ENCODE data around the gene APBA3. TPM values are rescaled to one million over a fixed set of nuclear protein-coding genes. Genes with fewer than 3 reads are reported as not detected.
"Not testable (repeated sequence)": the region's sequence is repeated elsewhere in the genome, so short reads cannot be mapped to it uniquely, and the experiment has no call there.

Gene APBA3
- total and polyA plus RNA-seq, 2 donors = 10.4 to 21.7 TPM

DNA sequence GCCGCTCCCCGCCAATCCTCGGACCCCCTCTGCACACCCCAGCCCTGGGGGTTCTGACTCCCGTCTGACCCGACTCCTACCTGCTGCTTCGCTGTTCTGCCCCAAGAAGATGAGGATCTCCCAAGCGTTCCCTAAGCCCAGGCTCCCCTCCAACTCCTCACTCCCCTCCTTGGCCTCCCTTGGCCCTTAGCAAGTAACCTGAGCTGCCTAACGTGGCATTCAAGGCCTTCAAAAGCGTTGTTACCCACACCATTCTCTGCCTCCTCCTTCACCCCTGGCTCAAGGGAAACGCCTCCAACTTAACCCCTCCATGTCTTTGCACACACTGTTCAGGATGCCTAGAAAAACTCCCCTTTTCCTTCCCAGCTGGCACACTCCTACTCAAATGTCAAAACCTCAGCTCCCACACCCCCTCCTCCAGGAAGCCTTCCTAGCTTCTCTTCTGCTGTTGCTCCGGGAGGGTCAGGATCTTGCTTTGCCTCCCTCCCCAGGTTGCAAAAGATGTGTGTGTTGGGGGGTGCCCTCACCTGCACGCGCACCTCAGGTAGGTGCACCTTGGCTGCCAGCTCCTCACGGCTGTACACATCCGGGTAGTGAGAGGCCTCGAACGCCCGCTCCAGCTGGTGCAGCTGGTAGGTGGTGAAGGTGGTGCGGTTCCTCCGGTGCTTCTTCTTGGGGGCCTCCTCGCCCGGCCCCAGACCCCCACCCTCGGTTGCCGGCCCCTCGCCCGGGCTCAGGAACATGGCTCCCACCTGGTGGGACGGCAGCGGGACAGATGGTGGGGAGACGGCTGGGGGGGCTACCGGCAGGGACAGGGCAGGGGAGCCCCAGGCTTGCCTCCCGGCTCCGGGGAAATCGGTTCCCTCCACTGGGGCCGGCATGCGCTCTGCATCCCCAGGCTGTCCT lies 9.8 kb upstream of the APBA3 start:
- WGBS = 76% methylated on average over 35 of the region's 35 CpGs
- Histone ChIP-seq H3K4me1 (ENCODE audit: insufficient read depth) (no peaks in the 10 kb centered on the region), H3K36me3 (ENCODE audit: insufficient read depth) (peaks cover 5% of the 10 kb centered on the region), H3K27ac (ENCODE audit: low read depth) (no peak overlapping the region), H3K4me3 (ENCODE audit: low read depth, low read length) (no peak overlapping the region)
- no peak for DNase-seq (ENCODE audit: extremely low spot score)

DNA sequence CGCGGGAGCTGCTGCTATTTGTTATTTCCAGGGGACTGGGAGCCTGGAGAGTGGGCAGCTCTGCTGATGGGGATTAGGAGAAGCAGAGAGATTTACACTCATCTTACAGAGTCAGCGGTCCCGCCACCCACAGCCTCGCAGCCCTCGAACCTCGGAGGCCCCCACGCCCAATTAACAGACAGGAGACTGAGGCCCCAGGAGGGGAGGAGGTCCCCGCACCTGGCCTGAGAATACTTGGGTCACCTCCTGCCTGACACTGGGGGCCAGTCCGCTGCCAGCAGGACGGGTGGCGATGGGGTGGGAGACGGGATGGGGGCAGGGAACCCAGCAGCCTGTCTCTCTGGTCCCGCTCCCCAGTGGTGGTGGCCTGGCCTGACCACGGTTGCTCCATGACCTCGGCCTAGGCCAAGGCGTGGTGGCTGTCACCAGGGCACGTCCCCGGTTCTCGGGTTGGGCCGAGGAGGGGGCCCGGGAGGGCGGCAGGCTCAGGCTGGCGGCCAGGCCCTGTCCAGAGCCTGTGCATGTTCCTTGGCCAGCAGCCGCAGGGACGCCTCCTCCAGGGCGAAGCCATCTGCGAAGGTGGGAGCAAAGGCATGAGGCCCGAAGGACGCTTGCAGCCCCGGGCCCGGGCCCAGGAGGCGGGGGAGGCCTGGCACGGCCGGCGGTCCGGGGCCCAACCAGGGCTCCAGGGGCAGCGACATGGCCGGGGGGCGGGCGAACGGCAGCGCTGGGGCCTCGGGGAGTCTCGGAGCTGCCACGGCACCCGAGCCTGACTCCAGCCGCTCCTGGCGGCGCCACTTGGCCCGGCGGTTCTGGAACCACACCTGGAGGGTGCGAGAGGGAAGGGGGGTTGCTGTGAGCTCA lies 8.9 kb upstream of the APBA3 start:
- Histone ChIP-seq H3K4me1 (ENCODE audit: insufficient read depth) (no peaks in the 10 kb centered on the region), H3K36me3 (ENCODE audit: insufficient read depth) (peaks cover 5% of the 10 kb centered on the region), H3K27ac (ENCODE audit: low read depth) (no peak overlapping the region), H3K4me3 (ENCODE audit: low read depth, low read length) (no peak overlapping the region)
- DNase-seq (ENCODE audit: extremely low spot score) = no peak
- 72% methylated on average over 53 of the region's 53 CpGs for WGBS

DNA sequence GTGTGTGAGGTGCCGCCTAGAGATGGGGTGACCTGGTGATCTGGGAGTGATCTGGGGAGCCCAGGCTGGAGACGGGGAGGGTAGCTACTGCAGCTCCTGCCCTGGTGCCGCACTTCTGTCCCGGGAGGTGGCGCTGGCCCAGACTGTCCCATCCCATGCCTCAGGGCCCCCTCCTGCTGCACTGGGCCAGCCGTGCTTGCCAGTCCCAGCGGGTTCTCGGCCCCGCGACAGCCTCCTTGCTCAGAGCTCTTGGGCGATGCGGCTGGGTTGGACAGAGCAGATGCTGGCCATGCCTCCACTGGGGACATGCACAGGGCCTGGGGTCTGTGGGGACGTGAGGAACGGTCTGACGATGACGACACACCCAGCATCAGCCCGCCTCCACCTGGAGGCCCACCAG lies 8.0 kb upstream of the APBA3 start:
- 85% methylated on average over 17 of the region's 17 CpGs for WGBS
- Histone ChIP-seq H3K4me1 (ENCODE audit: insufficient read depth) (no peaks in the 10 kb centered on the region), H3K4me3 (ENCODE audit: low read depth, low read length) (no peak overlapping the region), H3K27ac (ENCODE audit: low read depth) (no peak overlapping the region), H3K36me3 (ENCODE audit: insufficient read depth) (peaks cover 5% of the 10 kb centered on the region)
- DNase-seq (ENCODE audit: extremely low spot score) = no peak

DNA sequence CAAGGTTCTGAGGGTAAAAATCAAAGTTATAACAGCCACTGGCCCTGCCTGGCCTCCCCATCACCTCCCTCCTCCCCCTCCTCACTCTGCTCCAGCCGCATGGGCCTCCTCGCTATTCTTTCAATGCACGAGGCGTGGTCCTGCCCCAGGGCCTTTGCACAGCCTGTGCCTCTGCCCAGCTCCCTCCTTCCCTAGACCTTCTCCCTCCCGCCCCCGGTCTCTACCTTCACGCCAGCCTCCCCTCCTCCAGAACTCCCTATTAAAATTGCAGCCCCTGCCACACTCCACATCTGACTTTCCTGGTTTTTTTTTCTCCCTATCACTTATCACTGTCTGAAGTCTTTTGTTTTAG lies 7.2 kb upstream of the APBA3 start:
- H3K27ac ChIP-seq (ENCODE audit: low read depth) = no peak overlapping the region
- H3K36me3 ChIP-seq (ENCODE audit: insufficient read depth) = peaks cover 5% of the 10 kb centered on the region
- no peak overlapping the region for H3K4me3 ChIP-seq (ENCODE audit: low read depth, low read length)
- WGBS = 87% methylated on average over 7 of the region's 7 CpGs
- no peak for DNase-seq (ENCODE audit: extremely low spot score)
- H3K4me1 ChIP-seq (ENCODE audit: insufficient read depth) = no peaks in the 10 kb centered on the region

DNA sequence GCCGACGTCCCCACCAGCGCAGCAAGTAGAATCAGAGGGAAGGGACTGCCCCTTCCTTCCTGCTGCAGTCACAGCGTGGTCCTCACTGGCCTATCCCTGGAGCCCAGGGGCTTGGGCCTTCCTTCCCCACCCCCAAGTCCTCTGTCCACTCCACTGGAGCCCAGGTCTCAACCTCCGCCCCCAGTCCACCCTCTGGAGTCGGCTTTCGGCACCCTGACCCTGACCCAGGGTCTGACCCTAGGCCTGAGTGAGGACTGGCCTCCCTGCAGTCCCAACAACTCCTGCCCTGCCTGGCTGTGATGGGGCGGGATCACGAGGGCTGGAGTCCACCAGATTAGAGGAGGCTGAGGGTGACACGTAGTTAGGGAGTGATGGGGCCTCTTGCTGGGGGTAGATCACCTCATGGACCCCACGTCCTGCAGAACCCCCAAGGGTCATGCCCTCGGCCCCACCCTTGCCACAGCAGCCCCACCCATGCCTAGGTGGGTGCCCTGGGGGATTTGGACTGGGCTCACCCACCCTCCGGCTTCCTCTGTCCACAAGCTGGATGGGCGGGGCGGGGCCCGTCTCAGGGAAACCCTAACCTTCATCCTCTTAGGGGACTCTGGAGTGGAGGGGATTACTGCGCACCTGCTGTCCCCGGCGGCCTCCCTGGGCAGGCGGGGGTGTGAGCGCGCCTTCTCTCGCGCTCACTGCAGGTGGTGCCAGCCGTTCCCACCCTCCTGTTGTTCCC lies 6.7 kb upstream of the APBA3 start:
- H3K27ac ChIP-seq (ENCODE audit: low read depth) = no peak overlapping the region
- H3K4me1 ChIP-seq (ENCODE audit: insufficient read depth) = no peaks in the 10 kb centered on the region
- no peak overlapping the region for H3K4me3 ChIP-seq (ENCODE audit: low read depth, low read length)
- 89% methylated on average over 25 of the region's 25 CpGs for WGBS
- peaks cover 5% of the 10 kb centered on the region for H3K36me3 ChIP-seq (ENCODE audit: insufficient read depth)
- DNase-seq (ENCODE audit: extremely low spot score) = no peak

DNA sequence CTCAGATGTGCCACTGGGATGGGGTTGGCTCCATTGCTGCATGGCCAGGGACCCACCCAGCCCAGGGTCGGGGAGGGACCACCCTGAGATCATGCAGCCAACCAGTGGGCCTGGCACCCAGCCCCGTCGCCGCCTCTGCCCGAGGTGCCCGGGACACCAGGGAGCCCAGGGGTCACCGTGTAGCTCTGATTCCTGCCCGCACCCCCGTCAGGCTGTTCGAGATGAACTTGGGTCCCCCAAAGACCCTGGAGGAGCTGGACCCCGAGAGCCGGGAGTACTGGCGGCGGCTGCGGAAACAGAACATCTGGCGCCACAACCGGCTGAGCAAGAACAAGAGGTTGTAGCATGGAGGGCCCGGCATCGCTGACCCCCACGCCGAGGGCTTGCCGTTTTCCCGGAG lies 5.6 kb upstream of the APBA3 start:
- peaks cover 5% of the 10 kb centered on the region for H3K36me3 ChIP-seq (ENCODE audit: insufficient read depth)
- 93% methylated on average over 23 of the region's 23 CpGs for WGBS

DNA sequence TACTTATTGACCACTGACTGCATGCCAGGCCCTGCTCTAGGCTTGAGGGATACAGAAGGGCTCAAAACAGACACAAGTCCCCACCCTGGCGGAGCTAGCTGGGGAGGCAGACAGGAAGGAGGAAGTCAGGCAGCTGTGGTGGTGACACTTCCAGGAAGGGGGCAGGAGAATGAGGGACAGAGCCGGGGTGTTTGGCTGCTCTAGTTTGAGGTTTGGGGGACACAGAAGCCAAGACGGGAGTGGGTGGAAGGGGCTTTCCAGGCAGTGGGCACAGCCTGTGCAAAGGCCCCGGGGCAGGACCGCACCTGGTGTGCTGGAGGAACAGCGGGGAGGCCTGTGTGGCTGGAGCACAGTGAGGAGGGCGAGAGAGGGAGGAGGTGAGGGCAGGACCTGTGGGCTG lies 5.0 kb upstream of the APBA3 start:
- H3K36me3 ChIP-seq (ENCODE audit: insufficient read depth) = peaks cover 5% of the 10 kb centered on the region
- H3K27ac ChIP-seq (ENCODE audit: low read depth) = no peak overlapping the region
- WGBS = 93% methylated on average over 7 of the region's 7 CpGs
- no peak for DNase-seq (ENCODE audit: extremely low spot score)
- H3K4me1 ChIP-seq (ENCODE audit: insufficient read depth) = no peaks in the 10 kb centered on the region
- no peak overlapping the region for H3K4me3 ChIP-seq (ENCODE audit: low read depth, low read length)

More for the DNA sequence above, 5.6 kb upstream of the APBA3 start:
- no peak for DNase-seq (ENCODE audit: extremely low spot score)
- Histone ChIP-seq H3K27ac (ENCODE audit: low read depth) (no peak overlapping the region), H3K4me3 (ENCODE audit: low read depth, low read length) (no peak overlapping the region), H3K4me1 (ENCODE audit: insufficient read depth) (no peaks in the 10 kb centered on the region)

DNA sequence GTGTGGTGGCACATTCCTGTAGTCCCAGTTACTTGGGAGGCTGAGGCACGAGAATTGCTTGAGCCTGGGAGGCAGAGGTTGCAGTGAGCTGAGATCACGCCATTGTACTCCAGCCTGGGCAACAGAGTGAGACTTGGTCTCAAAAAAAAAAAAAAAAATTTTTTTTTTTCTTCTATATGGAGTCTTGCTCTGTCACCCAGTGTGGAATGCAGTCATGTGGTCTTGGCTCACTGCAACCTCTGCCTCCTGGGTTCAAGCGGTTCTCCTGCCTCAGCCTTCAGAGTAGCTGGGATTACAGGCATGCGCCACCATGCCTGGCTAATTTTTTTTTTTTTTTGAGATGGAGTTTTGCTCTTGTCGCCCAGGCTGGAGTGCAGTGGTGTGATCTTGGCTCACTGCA lies 4.3 kb upstream of the APBA3 start:
- WGBS = 90% methylated on average over 5 of the region's 5 CpGs
- H3K4me1 ChIP-seq (ENCODE audit: insufficient read depth); H3K4me3 ChIP-seq (ENCODE audit: low read depth, low read length); DNase-seq (ENCODE audit: extremely low spot score); H3K36me3 ChIP-seq (ENCODE audit: insufficient read depth); H3K27ac ChIP-seq (ENCODE audit: low read depth): not testable (repeated sequence)

DNA sequence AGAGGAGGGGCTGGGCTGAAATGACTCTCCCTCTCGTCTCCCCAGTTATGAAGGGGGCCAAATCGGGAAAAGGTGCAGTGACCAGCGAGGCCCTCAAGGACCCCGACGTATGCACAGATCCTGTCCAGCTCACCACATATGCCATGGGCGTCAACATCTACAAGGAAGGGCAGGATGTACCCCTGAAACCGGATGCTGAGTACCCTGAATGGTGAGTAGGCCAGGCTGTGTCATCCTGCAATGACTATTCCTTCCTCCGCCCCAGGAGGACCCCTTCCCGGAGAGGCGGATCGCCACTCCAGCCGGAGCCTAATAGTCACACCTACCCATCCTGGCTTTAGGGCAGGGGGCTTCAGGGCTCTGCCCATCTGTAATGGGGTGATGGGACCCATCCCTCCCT lies 3.6 kb upstream of the APBA3 start:
- Histone ChIP-seq H3K36me3 (ENCODE audit: insufficient read depth) (peaks cover 5% of the 10 kb centered on the region), H3K4me3 (ENCODE audit: low read depth, low read length) (no peak overlapping the region), H3K27ac (ENCODE audit: low read depth) (no peak overlapping the region), H3K4me1 (ENCODE audit: insufficient read depth) (no peaks in the 10 kb centered on the region)
- DNase-seq (ENCODE audit: extremely low spot score) = no peak
- WGBS = 90% methylated on average over 12 of the region's 12 CpGs

DNA sequence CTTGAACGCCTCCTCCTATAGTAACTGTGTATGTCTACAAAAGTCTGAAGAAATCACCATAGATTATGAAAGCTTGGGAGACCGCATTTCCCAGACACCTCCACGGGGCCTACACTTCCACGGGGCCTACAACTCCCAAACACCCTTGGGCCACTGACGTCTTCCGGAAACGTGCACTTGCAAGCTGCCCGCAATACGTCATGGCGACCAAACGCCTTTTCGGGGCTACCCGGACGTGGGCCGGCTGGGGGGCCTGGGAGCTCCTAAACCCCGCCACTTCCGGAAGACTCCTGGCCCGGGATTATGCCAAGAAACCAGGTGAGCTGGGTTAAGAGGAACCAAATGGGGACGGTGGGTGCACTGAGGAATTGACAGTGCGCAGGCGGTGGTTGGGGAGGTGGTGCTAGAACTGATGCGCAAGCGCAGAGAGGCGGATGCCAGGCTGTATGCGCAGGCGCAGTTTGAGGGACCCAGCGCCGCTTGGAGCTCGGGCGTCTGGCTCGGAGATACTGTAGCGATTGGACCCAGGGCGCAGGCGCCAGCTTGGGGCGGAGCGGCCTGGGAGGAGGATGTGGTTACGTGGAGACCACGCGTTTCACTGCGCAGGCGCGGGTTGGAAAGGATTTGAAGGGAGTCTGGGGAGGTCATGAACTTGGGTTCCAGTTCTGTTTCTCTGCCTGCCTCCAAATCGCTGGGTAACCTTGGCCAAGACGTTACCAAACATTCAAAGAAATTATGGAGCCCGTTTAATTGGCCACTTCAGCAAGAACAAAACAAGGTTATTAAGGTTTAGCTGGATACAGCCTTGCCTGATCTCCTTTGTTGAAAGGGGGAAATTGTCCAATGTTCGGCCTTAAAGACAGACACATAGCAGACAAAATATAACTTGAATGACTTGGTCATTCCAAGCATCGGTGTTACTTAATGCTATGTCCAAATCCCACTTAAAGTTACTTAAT lies 1.3 kb upstream of the APBA3 start, which contains the start of gene MRPL54:
TSS of gene MRPL54 (plus strand) at position 182 of the 959 bp plus-strand sequence. CDS start at position 201, 19 bp downstream.
- peak within 1 kb of the TSS; percentile 74 for H3K4me3 ChIP-seq (ENCODE audit: low read depth, low read length)
- H3K27ac ChIP-seq (ENCODE audit: low read depth) = peak within 1 kb of the TSS; percentile 99
- 3% methylated on average over 47 of the region's 47 CpGs for WGBS
- peaks cover 5% of the 10 kb centered on the region for H3K36me3 ChIP-seq (ENCODE audit: insufficient read depth)
- no peaks in the 10 kb centered on the region for H3K4me1 ChIP-seq (ENCODE audit: insufficient read depth)
- peak; percentile 98 for DNase-seq (ENCODE audit: extremely low spot score)

DNA sequence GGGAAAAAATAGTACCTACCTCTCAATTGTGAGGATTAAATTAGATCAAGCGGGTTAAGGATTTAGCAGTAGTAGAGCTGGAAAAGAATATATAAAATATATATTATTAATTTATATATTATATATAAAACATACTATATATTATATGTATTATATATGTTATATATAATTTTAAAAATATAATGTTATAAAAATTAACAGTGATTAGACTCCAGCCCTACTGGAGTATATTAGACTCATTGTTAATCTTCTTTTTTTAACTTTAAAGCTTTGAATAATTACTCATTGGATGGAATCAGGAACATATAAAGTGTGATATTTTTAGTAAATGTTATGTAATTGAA lies 610 bp upstream of the APBA3 start:
- no peak for DNase-seq (ENCODE audit: extremely low spot score)
- Histone ChIP-seq H3K4me3 (ENCODE audit: low read depth, low read length) (no peak overlapping the region), H3K36me3 (ENCODE audit: insufficient read depth) (peaks cover 3% of the 10 kb centered on the region), H3K4me1 (ENCODE audit: insufficient read depth) (no peaks in the 10 kb centered on the region), H3K27ac (ENCODE audit: low read depth) (no peak overlapping the region)
- WGBS = 61% methylated on average over 1 of the region's 1 CpG

DNA sequence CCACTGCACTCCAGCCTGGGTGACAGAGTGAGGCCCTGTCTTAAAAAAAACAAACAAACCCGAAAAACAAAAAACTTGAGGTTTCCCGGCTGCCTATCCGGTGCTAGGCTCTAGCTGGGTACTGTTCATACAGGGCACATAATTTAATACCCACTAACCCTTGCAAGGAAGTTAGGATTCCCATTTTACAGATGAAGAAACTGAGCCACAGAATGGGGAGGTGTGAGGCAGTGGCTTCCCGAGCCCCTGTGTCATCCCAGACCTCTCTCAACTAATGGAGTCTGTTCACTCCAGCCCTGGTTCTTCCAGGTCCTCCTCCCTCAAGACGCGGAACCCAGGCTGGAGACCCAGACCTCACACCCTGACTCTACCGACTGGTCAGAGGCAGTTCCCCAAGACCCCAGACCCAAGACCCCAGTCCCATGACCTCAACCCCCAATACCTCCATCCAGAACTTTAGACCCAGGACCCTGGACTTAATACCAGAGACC lies 576 bp downstream of the APBA3 start:
- 34% methylated on average over 7 of the region's 7 CpGs for WGBS
- no peaks in the 10 kb centered on the region for H3K36me3 ChIP-seq (ENCODE audit: insufficient read depth)
- no peak for DNase-seq (ENCODE audit: extremely low spot score)
- H3K27ac ChIP-seq (ENCODE audit: low read depth) = no peak overlapping the region
- H3K4me3 ChIP-seq (ENCODE audit: low read depth, low read length) = peak overlapping the region; percentile 74
- H3K4me1 ChIP-seq (ENCODE audit: insufficient read depth) = no peaks in the 10 kb centered on the region

Data from urinary bladder (tissue), 4 donors.